ENCODE data around the gene GRK6.
A peak's percentile ranks its signal among the peaks of the same experiment; 100 is the strongest.

DNA sequence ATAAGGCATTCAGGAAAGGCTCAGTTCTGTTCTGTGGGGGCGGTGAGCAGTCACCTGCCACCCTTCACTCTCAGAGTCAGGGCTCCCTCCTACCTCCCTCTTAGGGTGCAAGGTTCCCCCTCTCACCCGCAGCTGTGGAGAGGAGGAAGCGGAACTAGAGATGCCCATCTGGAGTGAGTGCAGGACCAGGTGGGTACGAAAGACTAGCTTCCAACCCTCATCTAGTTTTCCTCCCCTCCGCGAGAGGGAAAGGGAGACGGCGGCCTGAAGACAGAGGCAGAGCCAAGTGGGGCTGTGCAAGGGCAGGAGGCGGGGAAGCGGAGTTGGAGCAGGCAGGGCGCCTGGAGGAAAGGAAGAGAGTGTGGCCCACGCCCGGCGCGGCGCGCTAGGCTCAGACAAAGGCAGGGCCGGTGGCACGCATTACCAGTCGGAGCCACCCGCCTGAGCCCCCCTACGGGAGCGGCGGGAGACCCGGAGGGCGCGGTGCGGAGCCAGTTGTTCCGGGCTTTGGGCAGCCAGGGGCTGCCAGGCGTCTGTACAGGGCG, 27.4 kb downstream of the GRK6 start:
- TF ChIP-seq CTCF (tag by site-specific recombination; IDR thresholded peaks at IDR 0.05) (no peak), ZNF274 (IDR thresholded peaks at IDR 0.05; ENCODE audit: low read length) (no peak), ZNF274 (tag by site-specific recombination; IDR thresholded peaks at IDR 0.05; ENCODE audit: borderline replicate concordance) (no peak), ZNF677 (tag by site-specific recombination; IDR thresholded peaks at IDR 0.05) (no peak), ZNF433 (tag by site-specific recombination; IDR thresholded peaks at IDR 0.05; ENCODE audit: low read depth) (no peak), PRDM1 (tag by site-specific recombination; IDR thresholded peaks at IDR 0.05) (peak; percentile 27; the same call in 1 of the 2 replicates), ZNF350 (tag by site-specific recombination; IDR thresholded peaks at IDR 0.05) (no peak), ZNF302 (tag by site-specific recombination; IDR thresholded peaks at IDR 0.05; ENCODE audit: low read depth) (no peak), ZNF654 (tag by site-specific recombination; IDR thresholded peaks at IDR 0.05; ENCODE audit: low read depth) (no peak), ZNF449 (tag by site-specific recombination; IDR thresholded peaks at IDR 0.05) (no peak)
